ENCODE data around the gene IMPG1. TPM values are rescaled to one million over a fixed set of nuclear protein-coding genes. Genes with fewer than 3 reads are reported as not detected.

The IMPG1 gene
- total RNA-seq, 1 experiment from 2014 or later, result not detected

GRCh38 chr6:76014626-76015530, 57.6 kb downstream of the IMPG1 start:
- Mint-ChIP-seq H3K4me3 (ENCODE audit: low read depth, unreplicated experiment) (no peak overlapping the region), H3K36me3 (ENCODE audit: insufficient read depth, unreplicated experiment) (no peaks in the 10 kb centered on the region), H3K9me3 (ENCODE audit: low read depth, unreplicated experiment) (peaks cover 2% of the 10 kb centered on the region), H3K27me3 (ENCODE audit: unreplicated experiment) (peaks cover 26% of the 10 kb centered on the region), H3K27ac (ENCODE audit: unreplicated experiment) (no peak overlapping the region), H3K4me1 (ENCODE audit: low read depth, unreplicated experiment) (no peaks in the 10 kb centered on the region)
- CTCF ChIA-PET, result no interaction called here
- BruUV-seq (replicated peaks), result no TSS peak
- intact Hi-C loops (cut with micrococcal nuclease; ENCODE audit: unreplicated experiment), result no loop called here
- TF ChIP-seq CTCF (IDR thresholded peaks at IDR 0.05; ENCODE audit: unreplicated experiment), result no peak
- DNase-seq, result no peak

GRCh38 chr6:76004202-76004601, 68.3 kb downstream of the IMPG1 start:
- no peak for DNase-seq
- Mint-ChIP-seq H3K9me3 (ENCODE audit: low read depth, unreplicated experiment) (no peaks in the 10 kb centered on the region), H3K36me3 (ENCODE audit: insufficient read depth, unreplicated experiment) (no peaks in the 10 kb centered on the region), H3K4me1 (ENCODE audit: low read depth, unreplicated experiment) (no peaks in the 10 kb centered on the region), H3K27ac (ENCODE audit: unreplicated experiment) (no peak overlapping the region), H3K27me3 (ENCODE audit: unreplicated experiment) (no peaks in the 10 kb centered on the region), H3K4me3 (ENCODE audit: low read depth, unreplicated experiment) (no peak overlapping the region)
- CTCF ChIA-PET, result no interaction called here
- intact Hi-C loops (cut with micrococcal nuclease; ENCODE audit: unreplicated experiment), result no loop called here
- TF ChIP-seq CTCF (IDR thresholded peaks at IDR 0.05; ENCODE audit: unreplicated experiment), result no peak
- no TSS peak for BruUV-seq (replicated peaks)

GRCh38 chr6:76003686-76004085, 68.8 kb downstream of the IMPG1 start:
- H3K27me3 Mint-ChIP-seq (ENCODE audit: unreplicated experiment), result no peaks in the 10 kb centered on the region
- no peak for TF ChIP-seq CTCF (IDR thresholded peaks at IDR 0.05; ENCODE audit: unreplicated experiment)
- CTCF ChIA-PET, result no interaction called here
- DNase-seq, result no peak
- no TSS peak for BruUV-seq (replicated peaks)
- intact Hi-C loops (cut with micrococcal nuclease; ENCODE audit: unreplicated experiment), result no loop called here
- no peak overlapping the region for H3K4me3 Mint-ChIP-seq (ENCODE audit: low read depth, unreplicated experiment)
- no peaks in the 10 kb centered on the region for H3K36me3 Mint-ChIP-seq (ENCODE audit: insufficient read depth, unreplicated experiment)
- H3K27ac Mint-ChIP-seq (ENCODE audit: unreplicated experiment), result no peak overlapping the region
- H3K9me3 Mint-ChIP-seq (ENCODE audit: low read depth, unreplicated experiment), result no peaks in the 10 kb centered on the region
- no peaks in the 10 kb centered on the region for H3K4me1 Mint-ChIP-seq (ENCODE audit: low read depth, unreplicated experiment)

- no TSS peak for BruUV-seq (replicated peaks)
- Mint-ChIP-seq H3K27me3 (ENCODE audit: unreplicated experiment) (no peaks in the 10 kb centered on the region), H3K4me1 (ENCODE audit: low read depth, unreplicated experiment) (no peaks in the 10 kb centered on the region), H3K27ac (ENCODE audit: unreplicated experiment) (no peak overlapping the region), H3K36me3 (ENCODE audit: insufficient read depth, unreplicated experiment) (no peaks in the 10 kb centered on the region), H3K9me3 (ENCODE audit: low read depth, unreplicated experiment) (no peaks in the 10 kb centered on the region), H3K4me3 (ENCODE audit: low read depth, unreplicated experiment) (no peak overlapping the region)
- CTCF ChIA-PET, result no interaction called here
- intact Hi-C loops (cut with micrococcal nuclease; ENCODE audit: unreplicated experiment), result no loop called here
- DNase-seq, result no peak
- TF ChIP-seq CTCF (IDR thresholded peaks at IDR 0.05; ENCODE audit: unreplicated experiment), result no peak
Observed at GRCh38 chr6:76003113-76003512, 69.3 kb downstream of the IMPG1 start.
